MM.1S (cell line): ENCODE measurements around the gene ZMIZ1.

ENCODE experiments used
- EZH2 ChIP-seq: fragments of 300-600 bp; sonication (generic); optimal IDR thresholded peaks from 2 replicates; pipeline ENCODE3; 2017; ENCODE audit warnings: low read depth, mild to moderate bottlenecking, antibody characterized with exemption, low read length, mixed read lengths
- EZH2phosphoT487 ChIP-seq: fragments of 300-600 bp; sonication (generic); IDR thresholded peaks from 2 replicates; pipeline ENCODE4 v1.6.1; 2018; ENCODE audit warnings: antibody characterized with exemption, low read length
- TF ChIP-seq, protein P1 (sequence below): fragments of 300-600 bp; sonication (generic); IDR thresholded peaks from 2 replicates; pipeline ENCODE4 v1.5.1; 2016; ENCODE audit warnings: antibody characterized with exemption, low read length, mixed read lengths

DNA sequence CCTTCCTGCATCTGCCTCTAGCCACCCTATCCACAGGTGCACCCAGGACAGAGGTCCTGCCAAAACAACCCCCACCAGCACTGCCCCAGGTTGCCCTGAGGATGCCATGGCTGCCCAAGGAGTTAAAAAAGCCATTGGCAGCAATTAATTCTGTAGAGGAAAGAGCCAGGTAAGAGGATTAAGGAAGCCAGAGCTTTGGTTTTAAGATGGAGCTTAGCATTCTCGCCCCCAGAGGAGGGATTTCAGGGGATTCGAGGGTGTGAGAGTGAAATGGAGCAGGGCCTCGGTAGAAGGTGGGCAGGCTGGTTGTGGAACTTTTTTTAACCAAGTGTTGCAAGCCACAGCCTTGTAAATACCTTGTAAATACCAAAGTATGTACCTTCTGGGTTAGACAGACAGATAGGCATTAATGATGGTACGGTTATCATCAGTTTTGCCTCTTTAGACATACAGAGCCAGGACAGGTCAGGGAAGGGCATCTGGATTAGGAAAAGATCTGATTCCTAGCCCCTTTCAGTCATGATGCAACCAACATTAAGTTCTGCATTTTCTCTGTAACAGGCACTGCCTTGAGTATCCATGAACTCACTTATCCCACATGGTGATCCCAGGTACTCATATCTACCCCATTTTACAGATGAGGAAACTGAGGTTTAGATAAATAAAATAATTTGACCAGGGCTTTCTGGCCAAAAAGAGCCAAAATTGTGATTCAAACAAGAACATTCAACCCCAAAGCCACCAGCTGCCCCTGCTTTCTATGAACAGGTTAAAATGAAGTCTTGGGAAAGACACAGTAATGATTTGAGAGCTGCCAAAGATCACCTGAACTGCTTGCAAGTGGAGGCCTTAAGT lies 157.9 kb downstream of the ZMIZ1 start:
- TF ChIP-seq, protein P1, sequence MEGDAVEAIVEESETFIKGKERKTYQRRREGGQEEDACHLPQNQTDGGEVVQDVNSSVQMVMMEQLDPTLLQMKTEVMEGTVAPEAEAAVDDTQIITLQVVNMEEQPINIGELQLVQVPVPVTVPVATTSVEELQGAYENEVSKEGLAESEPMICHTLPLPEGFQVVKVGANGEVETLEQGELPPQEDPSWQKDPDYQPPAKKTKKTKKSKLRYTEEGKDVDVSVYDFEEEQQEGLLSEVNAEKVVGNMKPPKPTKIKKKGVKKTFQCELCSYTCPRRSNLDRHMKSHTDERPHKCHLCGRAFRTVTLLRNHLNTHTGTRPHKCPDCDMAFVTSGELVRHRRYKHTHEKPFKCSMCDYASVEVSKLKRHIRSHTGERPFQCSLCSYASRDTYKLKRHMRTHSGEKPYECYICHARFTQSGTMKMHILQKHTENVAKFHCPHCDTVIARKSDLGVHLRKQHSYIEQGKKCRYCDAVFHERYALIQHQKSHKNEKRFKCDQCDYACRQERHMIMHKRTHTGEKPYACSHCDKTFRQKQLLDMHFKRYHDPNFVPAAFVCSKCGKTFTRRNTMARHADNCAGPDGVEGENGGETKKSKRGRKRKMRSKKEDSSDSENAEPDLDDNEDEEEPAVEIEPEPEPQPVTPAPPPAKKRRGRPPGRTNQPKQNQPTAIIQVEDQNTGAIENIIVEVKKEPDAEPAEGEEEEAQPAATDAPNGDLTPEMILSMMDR, result no peak
- TF ChIP-seq EZH2, result no peak
- TF ChIP-seq EZH2phosphoT487, result no peak
